ENCODE results near the gene MSANTD3.

DNA sequence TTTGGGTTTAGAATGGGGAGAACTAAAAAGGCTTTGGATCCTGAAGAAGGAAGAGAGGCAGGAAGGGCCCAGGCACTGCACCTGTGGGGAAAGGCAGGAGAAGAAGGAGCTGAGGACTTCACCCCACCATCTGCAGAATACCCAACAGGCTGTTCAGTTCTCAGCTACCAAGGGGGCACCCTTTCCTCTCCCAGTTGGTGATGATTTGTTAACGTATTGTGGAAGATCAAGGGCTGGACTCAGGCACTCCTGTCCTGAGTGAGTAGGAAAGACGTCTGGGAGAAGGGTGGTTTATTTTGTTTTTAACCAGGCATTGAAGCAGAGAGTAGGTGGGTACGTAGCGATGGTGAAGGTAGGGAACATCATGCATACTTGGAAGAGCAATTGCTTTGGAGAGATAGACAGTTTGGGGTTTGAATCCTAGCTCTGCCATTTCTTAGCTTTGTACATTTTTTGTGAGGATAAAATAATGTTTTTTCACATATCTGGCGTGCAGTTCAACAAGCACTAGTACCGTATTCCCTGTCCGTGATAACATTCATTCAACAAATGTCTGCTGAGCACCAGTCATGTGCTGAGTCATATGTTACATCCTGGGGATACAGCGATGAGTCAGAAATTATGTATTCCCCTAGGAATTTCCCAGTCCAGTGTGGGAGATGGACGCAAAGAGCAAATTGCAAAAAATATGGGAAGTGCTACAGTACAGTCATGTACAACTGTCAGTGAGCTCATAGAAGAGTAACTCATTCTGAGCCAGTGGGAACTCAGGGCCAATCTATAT is 2.1 kb downstream of the MSANTD3 start:
- TF ChIP-seq POLR2A (IDR thresholded peaks at IDR 0.05), result no peak
- TF ChIP-seq, protein P1, sequence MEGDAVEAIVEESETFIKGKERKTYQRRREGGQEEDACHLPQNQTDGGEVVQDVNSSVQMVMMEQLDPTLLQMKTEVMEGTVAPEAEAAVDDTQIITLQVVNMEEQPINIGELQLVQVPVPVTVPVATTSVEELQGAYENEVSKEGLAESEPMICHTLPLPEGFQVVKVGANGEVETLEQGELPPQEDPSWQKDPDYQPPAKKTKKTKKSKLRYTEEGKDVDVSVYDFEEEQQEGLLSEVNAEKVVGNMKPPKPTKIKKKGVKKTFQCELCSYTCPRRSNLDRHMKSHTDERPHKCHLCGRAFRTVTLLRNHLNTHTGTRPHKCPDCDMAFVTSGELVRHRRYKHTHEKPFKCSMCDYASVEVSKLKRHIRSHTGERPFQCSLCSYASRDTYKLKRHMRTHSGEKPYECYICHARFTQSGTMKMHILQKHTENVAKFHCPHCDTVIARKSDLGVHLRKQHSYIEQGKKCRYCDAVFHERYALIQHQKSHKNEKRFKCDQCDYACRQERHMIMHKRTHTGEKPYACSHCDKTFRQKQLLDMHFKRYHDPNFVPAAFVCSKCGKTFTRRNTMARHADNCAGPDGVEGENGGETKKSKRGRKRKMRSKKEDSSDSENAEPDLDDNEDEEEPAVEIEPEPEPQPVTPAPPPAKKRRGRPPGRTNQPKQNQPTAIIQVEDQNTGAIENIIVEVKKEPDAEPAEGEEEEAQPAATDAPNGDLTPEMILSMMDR (IDR thresholded peaks at IDR 0.05), result no peak
